Cardiac ventricle fibroblast (primary cell): ENCODE data around the gene S100A5. TPM values are rescaled to one million over a fixed set of nuclear protein-coding genes. Genes with fewer than 3 reads are reported as not detected.

Source experiments
- total RNA-seq: library from RNA; depleted of rRNA; stranded (reverse); fragments of >200 nt; gene quantifications from 2 replicates; pipeline ENCODE4 v1.2.3, GENCODE V29; 2015

S100A5 gene, protein sequence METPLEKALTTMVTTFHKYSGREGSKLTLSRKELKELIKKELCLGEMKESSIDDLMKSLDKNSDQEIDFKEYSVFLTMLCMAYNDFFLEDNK
- not detected in 2 replicates for total RNA-seq

GRCh38 chr1:153540394-153541361, at the start of gene S100A5:
S100A5 (minus strand) TSS chr1:153540934; CDS start chr1:153540191, 743 bp downstream.

GRCh38 chr1:153565529-153566374, 25.0 kb upstream of the S100A5 start, which contains the start of gene S100A2:
S100A2 (minus strand) TSS chr1:153565844; CDS start chr1:153563877, 1,967 bp downstream.

DNA sequence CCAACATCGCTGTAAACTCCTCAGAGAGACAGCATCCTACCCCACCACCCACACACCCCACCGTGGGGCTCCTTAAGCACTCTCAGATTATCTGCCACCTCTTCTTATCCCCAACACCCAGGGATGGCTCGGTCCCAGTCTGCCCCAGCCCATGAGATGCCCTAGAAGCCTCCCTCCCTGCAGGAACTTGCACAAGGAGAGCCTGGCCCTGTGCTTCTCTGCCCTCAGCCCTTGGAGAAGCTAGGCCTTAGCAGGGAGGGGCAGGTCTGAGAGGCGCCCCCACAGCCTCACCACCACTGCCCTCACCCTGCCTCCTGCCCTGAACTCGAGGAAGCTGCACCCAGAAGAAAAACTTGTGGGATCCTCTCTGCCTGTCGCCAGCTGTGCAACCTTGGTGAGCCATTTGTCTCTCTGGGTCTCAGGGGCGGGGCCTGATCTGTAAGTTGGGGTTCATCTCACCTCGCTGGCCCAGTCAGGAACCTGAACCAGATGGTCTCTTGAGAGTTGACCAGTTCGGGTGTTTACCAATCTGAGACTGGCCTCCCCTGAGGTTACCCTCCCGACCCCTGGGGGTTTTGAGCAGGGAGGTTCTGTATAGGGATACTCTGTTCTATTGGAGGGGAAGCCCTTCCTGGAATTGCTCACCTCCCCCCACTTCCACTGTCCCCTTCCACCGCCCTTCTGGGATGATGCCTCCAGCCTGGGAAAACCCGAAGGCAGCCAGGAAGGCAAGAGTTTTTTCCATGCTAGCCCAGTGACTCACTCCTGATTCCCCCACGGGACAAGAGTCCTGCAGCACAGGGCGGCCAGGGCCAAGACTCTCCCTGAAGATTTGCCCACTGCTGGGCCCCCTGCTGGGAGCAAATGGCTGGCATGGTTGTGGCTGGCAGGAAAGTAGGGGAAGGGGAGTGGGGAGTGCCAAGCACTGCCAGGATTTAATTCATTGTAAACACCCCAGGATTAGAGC, 8.3 kb upstream of the S100A5 start, which contains the start of gene S100A3:
S100A3 (minus strand) TSS at position 537 of the 967 bp plus-strand sequence. CDS start 773 bp downstream, outside the sequence.

DNA sequence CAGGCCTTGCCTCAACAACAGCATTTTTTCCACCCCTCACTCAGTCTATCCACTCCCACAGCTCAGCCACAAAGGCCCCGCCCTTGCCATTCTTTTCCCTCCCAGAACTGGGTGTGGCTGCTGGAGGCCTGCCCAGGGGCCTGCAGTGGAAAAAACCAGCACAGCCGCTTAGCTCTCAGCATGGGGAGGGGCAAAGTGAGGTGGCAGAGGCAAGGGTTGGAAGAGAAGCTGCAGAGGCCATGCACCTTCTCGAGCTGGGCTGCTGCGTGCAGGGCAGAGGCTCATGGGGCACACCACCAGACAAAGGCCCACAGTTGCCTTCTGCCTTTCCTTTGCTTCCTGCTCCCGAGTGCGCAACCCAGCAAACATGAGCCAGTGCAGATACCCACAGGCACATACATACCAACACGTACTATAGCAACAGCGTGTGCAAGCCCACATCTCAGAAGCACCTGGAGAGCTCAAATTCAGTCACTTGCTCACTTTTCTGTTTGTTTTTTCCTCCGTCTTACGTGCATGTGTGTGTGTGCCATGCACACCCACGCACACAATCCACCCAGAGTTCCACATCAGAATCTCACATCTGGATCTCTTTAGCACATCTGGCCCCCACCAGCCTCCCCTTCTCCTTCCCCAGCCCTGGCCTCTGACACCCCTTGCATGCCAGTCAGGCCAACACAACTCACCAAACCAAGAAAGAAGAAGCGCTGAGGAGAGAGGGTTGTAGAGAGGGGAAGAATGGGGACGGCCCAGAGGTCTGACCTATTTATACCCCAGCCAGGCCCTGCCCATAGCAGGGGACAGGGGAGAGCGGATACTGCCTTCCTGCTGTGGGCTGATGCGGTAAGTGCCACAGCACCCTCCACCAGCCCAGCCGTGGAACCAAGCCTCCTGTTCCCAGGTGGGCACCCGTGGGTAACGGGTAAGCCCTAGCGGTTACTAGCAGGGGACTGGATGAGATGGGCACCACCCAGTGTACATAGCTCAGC, 4.6 kb upstream of the S100A5 start, which contains the start of gene S100A4:
S100A4 (minus strand) TSS at position 740 of the 989 bp plus-strand sequence. CDS start 1,012 bp downstream, outside the sequence.

DNA sequence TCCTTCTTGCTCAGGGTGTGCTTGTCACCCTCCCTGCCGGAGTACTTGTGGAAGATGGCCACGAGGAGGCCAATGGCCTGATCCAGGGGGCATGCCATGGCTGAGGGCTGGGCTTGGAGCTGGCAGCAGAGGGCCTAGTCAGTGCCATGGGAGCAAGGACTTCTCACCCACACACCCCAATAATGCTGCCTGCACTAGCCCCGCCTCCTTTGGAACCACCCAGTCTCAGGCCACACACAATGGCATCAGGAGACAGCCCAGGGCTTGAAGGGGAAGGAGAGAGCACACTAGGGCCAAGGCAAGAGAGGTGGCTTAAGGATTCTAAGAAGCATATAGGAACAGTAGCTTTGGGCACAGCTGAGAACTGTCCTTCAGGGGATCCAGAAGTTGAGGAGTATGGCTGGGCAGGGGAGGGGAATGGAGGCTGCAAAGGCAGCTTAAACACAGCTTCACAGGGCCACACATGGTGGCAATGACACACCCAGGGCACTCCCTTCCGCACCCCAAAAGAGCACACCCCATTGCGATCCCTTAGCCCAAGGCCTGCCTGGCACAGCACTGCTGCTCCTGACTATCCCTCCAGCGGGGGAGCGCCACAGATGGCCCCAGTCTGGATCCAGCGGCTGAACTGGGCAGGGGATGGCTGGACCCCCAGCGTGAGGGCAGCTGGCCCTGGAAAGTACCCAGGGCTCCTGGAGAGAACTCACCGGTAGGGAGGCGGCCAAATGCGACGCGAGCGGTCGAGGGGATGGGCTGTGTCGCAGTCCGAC, 5.3 kb downstream of the S100A5 start, which contains the start of gene S100A6:
S100A6 (minus strand) TSS at position 750 of the 770 bp plus-strand sequence; CDS start at position 98, 652 bp downstream.

Other genes starting within 250 kb of the S100A5 start
- not detected in 2 replicates for gene PGLYRP3, start 228.0 kb downstream of the S100A5 start, total RNA-seq
- not detected in 2 replicates for gene PGLYRP4, start 192.1 kb downstream of the S100A5 start, total RNA-seq
- not detected in 2 replicates for gene S100A9, start 183.1 kb downstream of the S100A5 start, total RNA-seq
- gene S100A12, start 165.3 kb downstream of the S100A5 start, total RNA-seq, result not detected in 2 replicates
- gene S100A8, start 149.9 kb downstream of the S100A5 start, total RNA-seq, result not detected in 2 replicates
- not detected in 2 replicates for gene S100A7A, start 124.4 kb downstream of the S100A5 start, total RNA-seq
- not detected in 2 replicates for gene S100A7, start 80.3 kb downstream of the S100A5 start, total RNA-seq
- gene S100A6, start 4.9 kb downstream of the S100A5 start, total RNA-seq, result 1,170 and 1,265 TPM in 2 replicates
- gene S100A4, start 4.9 kb upstream of the S100A5 start, total RNA-seq, result 662 and 686 TPM in 2 replicates
- gene S100A3, start 8.3 kb upstream of the S100A5 start, total RNA-seq, result 3.3 and 11.2 TPM in 2 replicates
- 0.24 and 1.9 TPM in 2 replicates for gene S100A2, start 24.9 kb upstream of the S100A5 start, total RNA-seq
- gene S100A16, start 72.2 kb upstream of the S100A5 start, total RNA-seq, result 134 and 164 TPM in 2 replicates
- not detected in 2 replicates for gene S100A14, start 75.4 kb upstream of the S100A5 start, total RNA-seq
- gene S100A13, start 86.6 kb upstream of the S100A5 start, total RNA-seq, result 202 and 218 TPM in 2 replicates
- gene S100A1, start 87.5 kb upstream of the S100A5 start, total RNA-seq, result 0.29 TPM in 1 of 2 replicates, not detected in the other
- 24.5 and 27.5 TPM in 2 replicates for gene CHTOP, start 93.1 kb upstream of the S100A5 start, total RNA-seq
- 42.1 and 48.0 TPM in 2 replicates for gene SNAPIN, start 117.8 kb upstream of the S100A5 start, total RNA-seq
- gene ILF2, start 130.1 kb upstream of the S100A5 start, total RNA-seq, result 85.3 and 95.6 TPM in 2 replicates
- 17.4 and 19.6 TPM in 2 replicates for gene NPR1, start 137.8 kb upstream of the S100A5 start, total RNA-seq
- 28.0 and 28.3 TPM in 2 replicates for gene INTS3, start 187.1 kb upstream of the S100A5 start, total RNA-seq
- 46.1 and 48.2 TPM in 2 replicates for gene SLC27A3, start 234.5 kb upstream of the S100A5 start, total RNA-seq